Right forelimb (tissue), 1 donor: ENCODE results near the gene FNDC1.
"Not testable (repeated sequence)": the region's sequence is repeated elsewhere in the genome, so short reads cannot be mapped to it uniquely, and the experiment has no call there.

Source experiments
- DNase-seq: peaks from one replicate; pipeline ENCODE4 v3.0.0-alpha.2; 2018

Gene FNDC1

GRCh38 chr6:159169193-159169555, at the start of gene FNDC1:
Gene FNDC1 (plus strand): TSS chr6:159169400. CDS start chr6:159169597, 197 bp downstream.
- DNase-seq, result peak; percentile 83

GRCh38 chr6:159119791-159120190, 49.4 kb upstream of the FNDC1 start:
- no peak for DNase-seq

- DNase-seq, result no peak
These were observed 47.7 kb upstream of the FNDC1 start for GRCh38 chr6:159121486-159121885.

- no peak for DNase-seq
These were observed 46.7 kb upstream of the FNDC1 start for GRCh38 chr6:159122453-159122852.

GRCh38 chr6:159123831-159124230, 45.4 kb upstream of the FNDC1 start:
- not testable (repeated sequence) for DNase-seq

GRCh38 chr6:159125014-159125609, 44.1 kb upstream of the FNDC1 start:
- DNase-seq, result no peak

- no peak for DNase-seq
These were observed 43.2 kb upstream of the FNDC1 start for GRCh38 chr6:159125951-159126352.

- no peak for DNase-seq
These were observed 42.6 kb upstream of the FNDC1 start for GRCh38 chr6:159126590-159126989.

GRCh38 chr6:159127701-159128100, 41.5 kb upstream of the FNDC1 start:
- no peak for DNase-seq

- no peak for DNase-seq
These were observed 40.2 kb upstream of the FNDC1 start for GRCh38 chr6:159128978-159129377.

GRCh38 chr6:159130846-159131245, 38.4 kb upstream of the FNDC1 start:
- DNase-seq, result no peak

- no peak for DNase-seq
These were observed 37.5 kb upstream of the FNDC1 start for GRCh38 chr6:159131709-159132108.

- no peak for DNase-seq
These were observed 36.5 kb upstream of the FNDC1 start for GRCh38 chr6:159132664-159133063.

GRCh38 chr6:159134701-159135364, 34.4 kb upstream of the FNDC1 start:
- DNase-seq, result peak; percentile 64

GRCh38 chr6:159137676-159138075, 31.5 kb upstream of the FNDC1 start:
- no peak for DNase-seq

- DNase-seq, result no peak
These were observed 26.7 kb upstream of the FNDC1 start for GRCh38 chr6:159142531-159142930.

GRCh38 chr6:159148641-159149040, 20.6 kb upstream of the FNDC1 start:
- DNase-seq, result no peak

- DNase-seq, result no peak
These were observed 19.6 kb upstream of the FNDC1 start for GRCh38 chr6:159149641-159150040.

GRCh38 chr6:159151266-159151855, 17.8 kb upstream of the FNDC1 start:
- DNase-seq, result no peak

GRCh38 chr6:159152041-159152440, 17.2 kb upstream of the FNDC1 start:
- no peak for DNase-seq

- DNase-seq, result no peak
These were observed 16.4 kb upstream of the FNDC1 start for GRCh38 chr6:159152782-159153181.

- DNase-seq, result no peak
These were observed 13.5 kb upstream of the FNDC1 start for GRCh38 chr6:159155679-159156078.

GRCh38 chr6:159156089-159156488, 13.1 kb upstream of the FNDC1 start:
- DNase-seq, result no peak

- DNase-seq, result no peak
These were observed 11.8 kb upstream of the FNDC1 start for GRCh38 chr6:159157431-159157830.

GRCh38 chr6:159161839-159162238, 7.4 kb upstream of the FNDC1 start:
- DNase-seq, result no peak
